CD4-positive, alpha-beta T cell treated with Interleukin-10 for 1 hour (primary cell): ENCODE data around the gene GP1BA.

ENCODE experiments used
- DNase-seq: peaks from one replicate; pipeline ENCODE4 v3.0.0-alpha.2; 2020

Gene GP1BA

DNA sequence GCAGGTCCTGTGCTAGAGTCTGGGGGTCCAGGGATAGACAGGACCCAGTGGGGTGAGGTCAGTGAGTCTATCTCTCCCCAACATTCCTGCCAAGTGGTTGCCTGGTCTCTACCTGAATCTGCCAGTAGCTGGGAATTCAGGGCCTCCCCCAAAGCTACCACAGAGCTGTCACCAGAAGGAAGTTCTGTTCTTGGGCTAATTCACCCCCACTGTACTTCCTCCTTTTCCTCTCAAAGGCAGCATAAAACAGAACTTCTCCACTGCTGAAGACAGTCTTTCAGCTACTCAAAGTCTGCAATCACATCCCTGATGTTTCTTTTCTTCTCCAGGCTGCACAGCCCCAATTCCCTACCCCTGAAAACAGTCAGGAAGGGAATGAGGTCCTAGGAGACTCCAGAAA is 46.6 kb downstream of the GP1BA start:
- DNase-seq, result no peak

DNA sequence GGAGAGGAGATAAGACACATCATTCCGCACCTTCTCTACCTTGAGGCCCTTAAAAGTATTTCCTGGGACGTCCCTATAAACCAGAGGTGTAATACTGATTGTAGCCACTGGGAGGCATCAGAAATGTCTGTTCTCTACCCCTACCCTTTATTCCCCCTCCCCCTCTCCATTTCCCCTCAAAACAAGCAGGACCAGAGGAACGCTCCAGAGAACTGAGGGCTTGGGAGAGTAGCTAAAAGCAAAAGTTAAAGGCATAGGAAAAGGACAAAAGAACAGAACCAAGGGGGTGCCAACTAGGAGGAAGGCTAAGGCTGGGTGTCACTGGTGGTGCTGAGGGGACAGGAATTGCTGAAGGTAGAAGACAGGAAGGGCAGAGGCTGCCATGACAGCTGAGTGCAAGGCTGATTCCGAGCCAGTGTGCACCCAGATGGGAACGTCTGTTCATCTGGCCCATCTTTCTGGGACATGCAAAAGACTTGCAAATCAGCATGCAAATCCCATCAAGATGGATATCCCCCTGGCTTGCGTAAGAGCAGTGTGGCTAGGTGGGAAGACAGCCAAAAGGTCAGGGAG is 48.7 kb downstream of the GP1BA start:
- peak; percentile 78 for DNase-seq

DNA sequence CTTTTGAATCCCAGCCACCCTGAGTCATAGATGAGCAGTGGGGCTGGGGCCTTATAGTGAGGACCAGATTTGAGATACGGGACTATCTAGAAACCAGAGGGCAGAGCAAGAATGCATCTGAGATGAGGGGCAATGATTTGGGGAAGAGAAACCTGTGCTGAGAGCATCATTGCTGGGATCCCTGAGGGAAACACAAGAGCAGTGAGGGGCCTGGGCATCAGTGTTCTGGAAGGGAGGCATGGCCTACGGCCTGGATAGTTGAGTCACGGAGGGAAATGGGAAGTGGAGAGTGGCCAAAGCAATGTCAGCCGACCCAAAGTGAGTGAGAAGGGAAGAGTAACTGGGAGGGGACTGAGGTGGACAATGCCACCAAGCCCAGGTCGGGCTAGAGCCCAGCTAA is 50.2 kb downstream of the GP1BA start:
- no peak for DNase-seq
